DMS79 (cell line): ENCODE data around the gene DOK6.

ENCODE experiments used
- DNase-seq: peaks from one replicate; lab custom pipeline; 2025; lab: John Stamatoyannopoulos, UW

The DOK6 gene

DNA sequence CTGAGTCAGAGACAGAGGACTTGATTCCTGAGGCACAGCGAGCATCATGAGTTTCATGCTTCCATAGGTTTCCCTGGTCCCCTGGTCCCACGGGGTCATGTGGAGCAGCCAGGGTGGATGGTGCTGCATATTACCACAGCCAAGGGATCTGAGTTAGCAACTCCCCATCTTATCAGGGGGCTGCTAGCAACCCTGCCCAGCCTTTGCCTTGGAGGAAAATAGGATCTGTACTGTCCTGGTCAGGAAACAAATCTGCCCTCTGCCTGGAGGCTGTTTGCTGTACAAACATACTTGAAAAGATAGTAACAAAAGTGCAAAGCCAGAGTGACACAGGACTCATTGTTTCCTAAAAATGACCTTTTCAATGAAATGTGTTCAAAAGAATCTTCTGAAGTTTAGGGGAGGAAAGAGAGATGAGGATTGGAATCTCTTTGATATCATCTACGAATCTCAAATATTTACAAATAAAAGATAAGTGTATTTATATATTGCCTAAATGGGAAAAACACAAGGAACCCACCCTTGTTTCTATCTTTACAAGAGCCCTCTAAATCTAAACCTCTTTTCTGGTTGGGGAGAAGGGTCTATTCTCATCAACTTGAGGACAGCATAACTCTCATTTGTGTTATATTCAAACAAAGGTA lies 352.2 kb downstream of the DOK6 start:
- no peak for DNase-seq

- no peak for DNase-seq
Observed at GRCh38 chr18:69754108-69754507, 353.4 kb downstream of the DOK6 start.

DNA sequence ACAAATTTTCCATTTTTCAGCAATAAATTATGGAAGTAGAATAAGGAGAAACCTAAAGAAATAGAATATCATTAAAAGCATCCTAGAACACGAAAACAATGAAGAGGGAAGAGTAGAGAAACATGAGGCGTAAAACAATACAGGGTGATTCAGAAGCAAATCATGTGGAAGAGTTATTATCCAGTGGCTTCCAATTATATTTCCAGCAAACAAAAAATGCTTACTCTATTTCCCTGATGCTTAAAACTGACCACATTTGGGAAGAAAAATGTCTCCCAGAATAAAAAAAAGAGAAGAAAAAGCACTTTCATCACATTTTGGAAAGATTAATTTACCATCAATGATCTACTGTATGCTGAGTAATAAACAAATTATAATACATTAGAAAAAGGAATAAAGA lies 354.4 kb downstream of the DOK6 start:
- no peak for DNase-seq

DNA sequence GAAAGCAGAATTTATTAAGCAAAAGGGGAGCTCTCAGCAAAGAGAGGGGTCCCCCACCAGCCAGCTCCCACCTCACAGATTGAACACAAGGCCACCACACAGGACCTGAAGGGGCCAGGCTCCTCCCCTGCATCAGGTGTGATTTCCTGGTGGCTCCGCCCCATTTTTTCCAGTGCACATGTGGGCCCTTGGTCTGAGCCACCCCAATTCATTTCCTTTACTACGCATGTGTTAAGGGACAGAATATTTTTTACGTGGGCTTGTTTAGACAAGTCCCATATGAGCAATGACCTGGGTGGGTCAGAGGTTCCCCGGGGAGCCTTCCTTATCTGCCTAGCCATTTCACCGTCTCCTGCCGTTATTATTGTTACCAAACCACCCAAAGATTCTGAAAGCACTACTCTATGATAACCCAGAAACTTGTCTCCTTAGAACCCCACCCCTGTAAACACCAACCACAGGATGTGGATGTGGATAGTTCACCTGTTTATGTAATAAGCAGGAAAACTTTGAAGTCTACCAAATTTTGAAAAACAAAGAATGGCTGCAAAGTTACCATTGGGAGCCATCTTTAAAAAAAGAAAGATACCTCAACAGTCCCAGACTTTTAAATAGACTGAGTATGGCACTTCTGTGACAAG lies 355.3 kb downstream of the DOK6 start:
- DNase-seq, result no peak

DNA sequence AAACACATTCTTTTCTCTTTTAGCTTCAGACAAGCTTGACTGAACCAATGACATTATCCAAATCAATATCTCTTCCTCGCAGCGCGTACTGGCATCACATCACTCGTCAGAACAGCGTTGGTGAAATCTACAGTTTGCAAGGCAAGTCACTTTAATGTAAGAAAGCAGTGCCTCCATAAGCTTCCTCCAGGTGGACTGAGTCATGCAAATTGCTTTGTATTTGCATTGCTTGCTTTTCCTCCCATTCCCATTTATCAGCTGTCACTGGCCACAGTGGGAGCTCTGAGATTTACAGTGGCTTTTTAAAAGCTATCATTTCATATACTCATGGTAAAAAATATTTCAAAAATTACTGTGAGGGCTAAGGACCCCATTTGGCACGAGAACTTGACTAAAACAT lies 357.0 kb downstream of the DOK6 start:
- DNase-seq, result no peak

DNA sequence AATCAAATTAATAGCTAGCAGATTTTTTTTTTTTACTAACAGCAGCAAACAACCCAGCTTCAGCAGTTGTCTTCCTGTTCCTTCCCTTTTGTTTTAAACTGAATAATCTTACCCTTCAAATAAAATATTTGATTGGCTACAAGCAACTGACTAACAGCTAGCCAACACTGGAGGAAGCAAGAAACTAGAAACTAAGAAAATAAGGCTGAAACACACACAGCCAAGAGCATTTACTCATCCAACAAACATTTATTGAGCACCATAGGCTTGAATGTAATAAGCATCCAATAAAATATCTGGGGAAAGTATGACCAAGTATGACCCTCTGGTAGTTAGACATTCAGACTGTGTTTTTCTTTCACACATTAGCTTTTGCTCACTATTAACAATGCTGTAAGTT lies 357.8 kb downstream of the DOK6 start:
- no peak for DNase-seq

GRCh38 chr18:69759046-69759445 lies 358.4 kb downstream of the DOK6 start:
- no peak for DNase-seq

DNA sequence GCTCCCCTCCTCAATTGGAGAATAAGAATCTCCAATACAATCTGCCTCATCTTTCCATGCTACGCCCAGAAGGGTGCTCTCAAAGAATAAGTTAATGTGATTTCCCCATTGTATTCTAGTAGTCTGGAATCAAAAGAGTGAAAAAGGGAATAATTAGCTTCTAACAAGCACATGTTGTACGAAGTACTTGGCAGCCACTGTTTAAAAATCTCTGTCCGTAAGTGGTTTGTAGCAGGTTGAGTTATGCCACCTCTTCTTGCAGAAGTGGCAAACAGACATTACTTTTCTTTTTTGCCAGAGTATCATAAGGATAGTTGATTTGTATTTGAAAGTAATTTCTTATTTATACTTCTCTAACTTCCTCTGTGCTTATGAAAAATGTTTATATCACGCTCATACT lies 362.3 kb downstream of the DOK6 start:
- DNase-seq, result no peak

DNA sequence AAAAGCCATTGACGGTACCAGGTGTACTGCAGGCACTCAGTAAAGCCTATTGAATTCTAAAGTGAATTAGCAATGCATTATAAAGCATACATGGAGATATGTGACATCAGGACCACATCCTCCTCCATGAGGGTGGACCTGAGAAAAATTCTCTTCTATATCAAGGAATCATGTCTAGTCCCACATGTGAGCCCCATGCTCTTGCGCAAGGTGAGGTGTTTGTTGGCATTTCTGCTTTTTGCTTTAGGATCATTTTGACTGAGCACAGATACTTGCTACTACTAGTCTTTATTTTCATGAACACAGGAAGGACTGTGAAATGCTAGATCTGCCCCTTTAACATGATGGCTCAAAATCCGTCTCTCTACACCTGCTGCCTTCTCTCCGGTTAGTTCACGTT lies 363.1 kb downstream of the DOK6 start:
- DNase-seq, result no peak

DNA sequence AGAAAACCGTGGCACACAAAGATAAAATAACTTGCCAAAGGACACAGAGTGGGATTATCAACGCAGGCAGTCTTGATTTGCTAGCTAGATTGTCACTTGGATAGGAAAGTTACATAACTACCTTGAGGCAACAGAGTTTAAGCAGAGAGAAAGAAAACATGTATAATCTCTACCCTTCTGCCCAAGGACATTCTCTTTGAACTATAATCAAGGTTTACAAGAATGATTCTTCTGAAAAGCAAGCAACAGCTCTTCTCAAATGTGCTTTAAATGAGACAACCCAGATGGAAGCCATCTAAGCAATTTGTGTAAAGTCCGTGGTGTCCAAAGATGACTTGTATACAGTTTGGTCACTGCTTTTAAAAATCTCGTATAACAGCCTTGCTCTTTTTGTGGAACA lies 369.6 kb downstream of the DOK6 start:
- DNase-seq, result no peak

DNA sequence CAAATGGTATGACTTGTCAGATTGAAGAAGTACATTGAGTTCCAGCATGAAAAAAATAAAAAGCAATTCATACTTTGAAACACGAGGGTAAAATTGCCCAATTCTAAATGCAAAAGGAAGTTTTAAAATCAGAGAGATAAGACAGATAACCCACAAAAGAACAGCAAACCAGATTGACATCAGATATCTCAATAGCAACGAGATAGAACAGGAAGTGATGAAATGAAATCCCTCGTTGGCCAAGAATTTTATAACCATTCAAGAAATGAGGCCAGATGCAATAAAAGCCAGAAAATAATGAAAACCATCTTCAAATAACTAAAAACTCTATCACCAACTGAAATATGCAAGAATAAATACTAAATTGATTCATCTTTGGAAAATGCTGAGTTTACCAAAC lies 374.1 kb downstream of the DOK6 start:
- no peak for DNase-seq

GRCh38 chr18:69777248-69777647 lies 376.6 kb downstream of the DOK6 start:
- no peak for DNase-seq

DNA sequence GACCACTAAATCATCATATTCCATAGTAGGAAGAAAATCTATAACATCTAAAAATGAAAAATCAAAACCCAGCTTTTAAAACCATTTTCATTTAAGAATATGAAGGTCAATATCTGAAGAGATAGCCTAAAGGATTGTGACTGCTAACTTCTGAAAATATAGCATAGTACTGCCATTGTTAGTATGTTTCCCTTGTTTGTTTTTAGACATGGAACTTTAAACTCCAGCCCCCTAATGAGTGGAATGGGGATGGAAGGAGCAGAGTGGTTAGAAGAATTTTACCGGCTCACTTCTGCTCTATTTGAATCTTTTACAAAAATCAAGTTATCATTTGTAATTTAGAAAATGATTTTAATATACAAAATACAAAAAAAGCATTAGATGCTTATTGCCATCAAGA lies 378.0 kb downstream of the DOK6 start:
- DNase-seq, result no peak

GRCh38 chr18:69780851-69781250 lies 380.2 kb downstream of the DOK6 start:
- no peak for DNase-seq

GRCh38 chr18:69784815-69785214 lies 384.1 kb downstream of the DOK6 start:
- no peak for DNase-seq

DNA sequence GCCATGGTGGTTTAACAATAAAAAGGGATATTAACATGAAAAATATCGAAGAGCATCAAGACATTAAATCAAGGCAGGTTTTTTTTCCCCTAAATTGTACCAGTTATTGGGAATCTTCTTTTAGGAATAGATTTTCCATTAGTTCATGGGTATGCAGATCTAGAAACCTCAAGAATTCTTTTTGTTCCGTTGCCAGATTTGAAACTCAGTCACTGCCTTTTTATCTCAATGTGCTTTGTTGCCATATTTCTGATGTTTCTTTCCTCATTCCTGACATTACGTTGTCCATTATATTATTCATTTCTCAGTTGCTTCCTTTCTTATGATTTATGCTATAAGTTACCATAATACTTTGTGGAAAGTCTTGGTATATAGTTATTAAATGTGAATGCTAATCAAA lies 384.8 kb downstream of the DOK6 start:
- no peak for DNase-seq

DNA sequence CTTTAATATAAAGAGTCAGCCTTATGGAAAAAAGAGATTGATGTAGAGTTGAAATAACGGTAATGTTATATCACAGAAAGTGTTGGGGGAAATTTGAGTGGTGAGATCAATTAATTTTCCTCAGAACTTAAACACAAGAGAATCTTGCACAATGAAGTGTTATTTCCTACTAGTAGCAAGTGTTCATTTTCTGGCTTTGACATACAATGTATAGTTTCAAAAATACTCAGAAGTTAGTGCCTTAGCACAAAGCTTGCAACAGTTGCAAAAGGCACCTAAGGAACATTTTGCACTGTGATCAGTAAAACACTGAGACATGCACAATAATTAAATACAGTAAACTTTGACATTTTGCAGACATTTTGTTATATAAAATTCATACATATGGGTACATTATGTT lies 385.7 kb downstream of the DOK6 start:
- DNase-seq, result no peak

DNA sequence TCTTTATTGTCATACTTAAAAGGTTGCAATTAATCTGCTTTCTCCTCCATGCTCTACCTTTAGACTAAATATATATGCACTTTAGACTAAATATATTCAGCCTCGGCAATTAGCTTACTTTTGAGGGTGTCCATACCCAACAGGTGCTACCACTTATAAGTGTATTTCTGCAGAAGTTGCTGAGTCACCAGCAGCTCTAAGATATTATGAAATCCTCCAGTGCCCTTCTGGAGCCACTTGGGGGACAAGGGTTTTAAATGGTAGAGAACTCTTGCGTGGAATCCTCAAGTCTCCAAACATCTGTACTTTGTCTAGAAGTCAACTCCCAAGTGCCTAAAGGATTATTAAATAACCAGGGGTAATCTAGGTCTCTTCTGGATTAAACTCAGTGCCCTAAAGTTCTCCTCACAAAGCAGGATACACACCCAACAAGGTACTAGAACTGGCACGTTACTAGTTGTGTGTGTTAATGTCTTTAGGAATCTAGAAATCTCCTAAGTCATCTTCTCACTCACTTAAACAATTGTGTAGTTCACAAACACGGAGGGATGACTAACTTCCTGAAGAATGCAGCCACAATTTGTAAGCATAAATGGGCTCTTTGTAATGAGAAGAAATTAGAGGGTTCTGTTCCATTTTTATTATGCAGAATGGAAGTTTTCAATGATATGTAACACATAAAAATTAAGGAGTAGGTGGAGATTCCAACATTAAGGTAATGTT lies 387.3 kb downstream of the DOK6 start:
- DNase-seq, result peak; percentile 3

DNA sequence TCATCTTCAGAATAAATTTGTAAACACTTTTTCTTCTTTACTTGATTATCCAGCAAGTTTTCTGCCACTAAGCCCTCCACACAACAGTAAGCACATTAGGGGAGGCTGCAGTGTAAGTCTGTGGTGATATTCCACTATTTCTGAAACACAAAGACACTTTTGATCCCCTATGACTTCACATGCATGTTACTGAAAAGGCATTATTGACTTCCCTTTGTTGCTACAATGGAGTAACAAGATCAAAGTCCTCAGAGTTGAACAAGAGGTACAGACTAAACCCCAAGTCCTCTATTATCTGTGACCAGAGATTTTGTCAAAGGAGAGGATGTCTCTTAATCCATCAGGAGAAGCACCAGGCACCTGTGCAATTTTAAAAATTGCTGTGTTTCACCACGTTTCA lies 389.1 kb downstream of the DOK6 start:
- DNase-seq, result no peak

- DNase-seq, result no peak
Observed at GRCh38 chr18:69790649-69791048, 390.0 kb downstream of the DOK6 start.

GRCh38 chr18:69795791-69796190 lies 395.1 kb downstream of the DOK6 start:
- DNase-seq, result no peak

DNA sequence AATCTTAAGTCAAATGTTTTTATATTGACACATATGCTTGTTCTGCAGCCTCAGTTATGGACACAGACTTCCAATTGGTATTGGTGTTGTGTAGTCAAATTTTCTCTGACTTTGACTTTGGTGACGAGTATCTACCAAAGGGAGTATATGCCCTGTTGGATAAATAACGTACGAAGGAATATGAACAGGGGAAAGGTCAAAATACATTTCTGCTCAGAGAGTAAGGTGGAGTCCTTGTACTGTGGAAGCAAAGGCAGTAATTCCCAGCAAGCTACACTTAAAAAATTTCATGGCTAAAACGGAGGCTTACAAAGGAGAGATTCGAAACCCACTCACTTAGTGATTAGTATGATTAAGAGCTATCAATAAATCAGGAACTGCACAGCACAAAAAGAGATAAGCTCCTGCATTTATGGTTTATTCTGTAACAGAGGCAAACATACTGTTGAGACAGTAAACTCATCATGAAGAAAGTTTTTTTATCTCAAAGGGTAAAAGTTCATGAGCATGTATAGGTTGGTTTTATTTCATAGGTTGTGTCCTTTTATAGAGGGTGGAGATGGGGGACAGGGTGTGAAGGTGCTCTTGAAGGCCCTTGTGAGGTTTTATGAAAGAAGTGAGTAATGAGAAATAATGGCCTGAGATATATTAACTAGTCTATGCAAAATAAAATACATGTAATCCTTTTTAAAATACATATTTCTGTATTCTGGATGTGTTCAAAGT lies 404.3 kb downstream of the DOK6 start:
- DNase-seq, result no peak

GRCh38 chr18:69808399-69808798 lies 407.7 kb downstream of the DOK6 start:
- no peak for DNase-seq
